IMR-90 (cell line): Measurements from ENCODE around the gene LINGO4. TPM values are rescaled to one million over a fixed set of nuclear protein-coding genes. Genes with fewer than 3 reads are reported as not detected.

Source experiments
- ATAC-seq: fragments of 200-7000 bp; cut with Tn5 transposase; 2 replicates; pipeline ENCODE4 v1.9.1; 2020; ENCODE audit warnings: low read depth, mild to moderate bottlenecking, moderate library complexity
- BruUV-seq: library from RNA; stranded (reverse); fragments of 400-500 nt; replicated peaks from 2 replicates; lab custom pipeline; 2021; lab: Mats Ljungman, UMichigan
- CTCF ChIA-PET: fragments of 300-600 bp; formaldehyde crosslinking; extraction: SDS; loops from one replicate; lab custom pipeline; 2021; ENCODE audit warnings: antibody characterized with exemption; lab: Yijun Ruan, JAX
- POLR2A ChIA-PET: fragments of 300-600 bp; sonication (Branson Sonifier 250); formaldehyde crosslinking; loops from one replicate; lab custom pipeline; 2022; ENCODE audit warnings: antibody characterized with exemption; ENCODE audit not compliant: unreplicated experiment; lab: Charles Lee
- DNase-seq: peaks from one replicate; pipeline ENCODE4 v3.0.0; 2013
- H2AFZ ChIP-seq: replicated peaks from 2 replicates; pipeline ENCODE3; 2013; ENCODE audit warnings: low read length, mild to moderate bottlenecking; ENCODE audit not compliant: poor library complexity
- H2AK5ac ChIP-seq: 2 replicates; pipeline ENCODE4 v1.6.1; 2013; ENCODE audit warnings: low read depth, low read length, inconsistent platforms
- H2AK9ac ChIP-seq: replicated peaks from 2 replicates; pipeline ENCODE3; 2013; ENCODE audit warnings: mild to moderate bottlenecking, low read depth, low read length, moderate library complexity; ENCODE audit not compliant: poor library complexity
- H2BK120ac ChIP-seq: 2 replicates; pipeline ENCODE4 v1.6.1; 2013; ENCODE audit warnings: low read depth, low read length, inconsistent platforms
- H2BK15ac ChIP-seq: 3 replicates; pipeline ENCODE4 v1.6.1; 2013; ENCODE audit warnings: low read depth, low read length, inconsistent platforms
- H2BK20ac ChIP-seq: 2 replicates; pipeline ENCODE4 v1.6.1; 2013; ENCODE audit warnings: low read depth, mild to moderate bottlenecking, inconsistent platforms, low read length, moderate library complexity
- H2BK5ac ChIP-seq: 2 replicates; pipeline ENCODE4 v1.6.1; 2013; ENCODE audit warnings: mild to moderate bottlenecking, low read depth, low read length, inconsistent platforms; ENCODE audit not compliant: poor library complexity, severe bottlenecking
- H3K14ac ChIP-seq: replicated peaks from 2 replicates; pipeline ENCODE4 v1.6.1; 2013; ENCODE audit warnings: low read depth, low read length, inconsistent platforms
- H3K18ac ChIP-seq: 2 replicates; pipeline ENCODE4 v1.6.1; 2013; ENCODE audit warnings: low read depth, low read length, control low read depth
- H3K23ac ChIP-seq: 2 replicates; pipeline ENCODE4 v1.6.1; 2013; ENCODE audit warnings: low read depth, low read length, inconsistent platforms
- H3K27ac ChIP-seq: 2 replicates; pipeline ENCODE4 v1.5.1; 2013; ENCODE audit warnings: mild to moderate bottlenecking, control low read depth, low read length; ENCODE audit not compliant: insufficient read depth
- H3K27me3 ChIP-seq: 2 replicates; pipeline ENCODE4 v1.6.1; 2013; ENCODE audit warnings: low read length; ENCODE audit not compliant: control insufficient read depth, insufficient read depth
- H3K36me3 ChIP-seq: 2 replicates; pipeline ENCODE4 v1.6.1; 2013; ENCODE audit warnings: low read length, mixed read lengths; ENCODE audit not compliant: control insufficient read depth, insufficient read depth
- H3K4ac ChIP-seq: 2 replicates; pipeline ENCODE4 v1.6.1; 2013; ENCODE audit warnings: low read depth, low read length, inconsistent platforms
- H3K4me1 ChIP-seq: 2 replicates; pipeline ENCODE4 v1.6.1; 2013; ENCODE audit warnings: low read length, mixed read lengths; ENCODE audit not compliant: control insufficient read depth, insufficient read depth
- H3K4me2 ChIP-seq: 2 replicates; pipeline ENCODE4 v1.6.1; 2013; ENCODE audit warnings: low read depth, mild to moderate bottlenecking, control low read depth, low read length, moderate library complexity
- H3K4me3 ChIP-seq: 2 replicates; pipeline ENCODE4 v1.5.1; 2013; ENCODE audit warnings: low read depth, mild to moderate bottlenecking, control low read depth, low read length, moderate library complexity; ENCODE audit not compliant: insufficient read depth
- H3K56ac ChIP-seq: 2 replicates; pipeline ENCODE4 v1.6.1; 2013; ENCODE audit warnings: low read length, inconsistent platforms; ENCODE audit not compliant: insufficient read depth; ENCODE audit errors: extremely low read depth
- H3K79me1 ChIP-seq, 2 experiments: 2 replicates each; pipeline ENCODE4 v1.6.1; 2013; ENCODE audit warnings: low read length in 2 of 2, inconsistent platforms in 1 of 2, low read depth in 1 of 2
- H3K9ac ChIP-seq: 2 replicates; pipeline ENCODE4 v1.6.1; 2013; ENCODE audit warnings: low read depth, low read length, control low read depth
- H3K9me1 ChIP-seq: 2 replicates; pipeline ENCODE4 v1.6.1; 2013; ENCODE audit warnings: low read length, inconsistent platforms; ENCODE audit not compliant: insufficient read depth
- H3K9me3 ChIP-seq: 2 replicates; pipeline ENCODE4 v1.6.1; 2013; ENCODE audit warnings: low read length; ENCODE audit not compliant: control insufficient read depth, insufficient read depth
- H4K20me1 ChIP-seq: 2 replicates; pipeline ENCODE4 v1.6.1; 2013; ENCODE audit warnings: low read length, inconsistent platforms; ENCODE audit not compliant: insufficient read depth
- H4K5ac ChIP-seq: 2 replicates; pipeline ENCODE4 v1.6.1; 2013; ENCODE audit warnings: mild to moderate bottlenecking, low read depth, low read length, control low read depth
- H4K8ac ChIP-seq, 2 experiments: 2 replicates each; pipeline ENCODE4 v1.6.1; 2013; ENCODE audit warnings: low read depth in 2 of 2, low read length in 2 of 2, control low read depth in 1 of 2, inconsistent platforms in 1 of 2
- H4K91ac ChIP-seq: 2 replicates; pipeline ENCODE4 v1.6.1; 2013; ENCODE audit warnings: low read depth, low read length, inconsistent platforms; ENCODE audit not compliant: insufficient read depth
- CEBPB ChIP-seq: IDR thresholded peaks from 2 replicates; pipeline ENCODE4 v1.6.1; 2012; ENCODE audit warnings: low read depth, low read length, improper control_type of control experiment
- CHD1 ChIP-seq: IDR thresholded peaks from 2 replicates; pipeline ENCODE4 v1.6.1; 2012; ENCODE audit warnings: low read depth, low read length, improper control_type of control experiment
- CTCF ChIP-seq: conservative IDR thresholded peaks from 2 replicates; pipeline ENCODE4 v1.5.1; 2012; ENCODE audit warnings: mild to moderate bottlenecking, low read depth, low read length, improper control_type of control experiment
- ELK1 ChIP-seq: fragments of 150-350 bp; IDR thresholded peaks from 2 replicates; pipeline ENCODE4 v1.6.1; 2016; ENCODE audit warnings: low read depth, mild to moderate bottlenecking, low read length, moderate library complexity, borderline replicate concordance
- MAFK ChIP-seq: IDR thresholded peaks from 2 replicates; pipeline ENCODE4 v1.6.1; 2012; ENCODE audit warnings: low read depth, low read length, improper control_type of control experiment
- POLR2A ChIP-seq: IDR thresholded peaks from 2 replicates; pipeline ENCODE4 v1.6.1; 2012; ENCODE audit warnings: mild to moderate bottlenecking, low read depth, low read length
- RCOR1 ChIP-seq: IDR thresholded peaks from 2 replicates; pipeline ENCODE4 v1.6.1; 2012; ENCODE audit warnings: mild to moderate bottlenecking, low read length, improper control_type of control experiment; ENCODE audit not compliant: insufficient replicate concordance
- SMC3 ChIP-seq: fragments of 150-350 bp; IDR thresholded peaks from 2 replicates; pipeline ENCODE4 v1.6.1; 2016; ENCODE audit warnings: low read depth, mild to moderate bottlenecking, antibody characterized with exemption, low read length, moderate library complexity
- USF2 ChIP-seq: fragments of 150-350 bp; IDR thresholded peaks from 2 replicates; pipeline ENCODE4 v1.6.1; 2017; ENCODE audit warnings: mild to moderate bottlenecking, antibody characterized with exemption, low read length, low read depth
- WGBS, 2 experiments: methylation state at CpG; one replicate each; pipeline versions ENCODE4 v1.1.5 to v1.1.7; 2013; ENCODE audit warnings: missing lambda C conversion rate in 2 of 2; ENCODE audit not compliant: insufficient read length in 1 of 2; ENCODE audit errors: extremely low coverage in 2 of 2; 5-methylcytosine and 5-hydroxymethylcytosine counted together
- dilution Hi-C: fragments of 300-500 bp; cut with HindIII; formaldehyde crosslinking; loops from one replicate; pipeline ENCODE4 v1.14.3; 2018; ENCODE audit warnings: low sequenced_read_pairs; ENCODE audit not compliant: unreplicated experiment
- in situ Hi-C: fragments of 300-500 bp; cut with MboI; formaldehyde crosslinking; loops from 3 replicates; pipeline ENCODE4 v1.14.3; 2019; ENCODE audit warnings: low sequenced_read_pairs, inconsistent platforms, mixed read lengths
- intact Hi-C: fragments of 100-400 bp; cut with micrococcal nuclease; formaldehyde crosslinking; loops from 2 replicates; pipeline ENCODE4 v1.10.0; 2022
- polyA plus RNA-seq, 3 experiments: library from polyadenylated mRNA; depleted of rRNA; stranded (reverse); fragments of >200 nt; gene quantifications; 2 replicates each; pipeline ENCODE4 v1.2.3, GENCODE V29; 2012; ENCODE audit warnings: low replicate concordance in 1 of 3
- total RNA-seq: library from RNA; depleted of rRNA; stranded (reverse); fragments of >200 nt; gene quantifications from 2 replicates; pipeline ENCODE4 v1.2.3, GENCODE V29; 2012

Gene LINGO4
- total and polyA plus RNA-seq, 2 of the 4 experiments (the other 2 are of a cell fraction) = not detected

- H3K4ac ChIP-seq = no peak overlapping the region
- peak overlapping the region; percentile 49 for H2AFZ ChIP-seq
- no peak overlapping the region for H4K8ac ChIP-seq
- H3K4me3 ChIP-seq = no peak overlapping the region
- 20% methylated on average over 3 of the region's 10 CpGs; no CpG with 5 or more reads in 1 of the 2 experiments for WGBS, 2 experiments
- no peak overlapping the region for H3K4me2 ChIP-seq
- peaks cover 51% of the 10 kb centered on the region for H3K27me3 ChIP-seq
- no TSS peak for BruUV-seq
- no peak overlapping the region for H2BK120ac ChIP-seq
- H3K27ac ChIP-seq = no peak overlapping the region
- ATAC-seq (peak; percentile 61), DNase-seq (peak; percentile 41)
- H2BK5ac ChIP-seq = no peak overlapping the region
- no peaks in the 10 kb centered on the region for H3K79me1 ChIP-seq
- H2BK15ac ChIP-seq = no peak overlapping the region
- no peak overlapping the region for H2AK9ac ChIP-seq
- H3K18ac ChIP-seq = no peak overlapping the region
- no peak overlapping the region for H3K14ac ChIP-seq
- H3K36me3 ChIP-seq = no peaks in the 10 kb centered on the region
- dilution Hi-C loops (no loop called here), in situ Hi-C loops (no loop called here), intact Hi-C loops (loop anchor here (10.0 kb wide), 1 partner anchor 288 kb away; the partner anchor contains the start of gene TUFT1)
- no peak overlapping the region for H3K23ac ChIP-seq
- H2BK20ac ChIP-seq = no peak overlapping the region
- H3K4me1 ChIP-seq = no peaks in the 10 kb centered on the region
- no peak overlapping the region for H3K56ac ChIP-seq
- H4K91ac ChIP-seq = no peak overlapping the region
- TF ChIP-seq ELK1 (no peak), CHD1 (no peak), MAFK (no peak), USF2 (no peak), CTCF (no peak), RCOR1 (no peak), POLR2A (no peak), CEBPB (no peak), SMC3 (no peak)
- H3K9me3 ChIP-seq = no peaks in the 10 kb centered on the region
- H4K5ac ChIP-seq = no peak overlapping the region
- ChIA-PET CTCF (no interaction called here), POLR2A (no interaction called here)
- no peaks in the 10 kb centered on the region for H3K9me1 ChIP-seq
- no peaks in the 10 kb centered on the region for H4K20me1 ChIP-seq
- no peak overlapping the region for H3K9ac ChIP-seq
- no peak overlapping the region for H2AK5ac ChIP-seq
Observed at GRCh38 chr1:151832318-151832980, 27.2 kb upstream of the LINGO4 start.
